HepG2 (cell line): ENCODE measurements around the gene C6orf136. TPM values are rescaled to one million over a fixed set of nuclear protein-coding genes. Genes with fewer than 3 reads are reported as not detected.

Experiments used
- CENPT ChIP-seq: sonication (generic); formaldehyde crosslinking; IDR thresholded peaks from 2 replicates; pipeline ENCODE4 v1.8.0; 2022; ENCODE audit warnings: low read depth, mild to moderate bottlenecking, moderate library complexity, missing genetic modification reagents
- FOXA3 ChIP-seq: IDR thresholded peaks from 2 replicates; pipeline ENCODE4 v1.6.1; 2016; ENCODE audit warnings: missing genetic modification reagents, missing compliant biosample characterization
- MXD4 ChIP-seq: IDR thresholded peaks from 2 replicates; pipeline ENCODE4 v1.6.1; 2016; ENCODE audit warnings: mild to moderate bottlenecking, missing biosample characterization, missing genetic modification reagents
- NAIF1 ChIP-seq: sonication (generic); formaldehyde crosslinking; IDR thresholded peaks from 2 replicates; pipeline ENCODE4 v1.5.0; 2020; ENCODE audit warnings: mild to moderate bottlenecking, missing genetic modification reagents, borderline replicate concordance
- PAF1 ChIP-seq: IDR thresholded peaks from 2 replicates; pipeline ENCODE4 v1.6.1; 2016; ENCODE audit warnings: missing genetic modification reagents, missing compliant biosample characterization
- PBX2 ChIP-seq: IDR thresholded peaks from 2 replicates; pipeline ENCODE4 v1.6.1; 2016; ENCODE audit warnings: control low read depth
- RBAK ChIP-seq: sonication (generic); formaldehyde crosslinking; IDR thresholded peaks from 2 replicates; pipeline ENCODE4 v1.5.1; 2020; ENCODE audit warnings: mild to moderate bottlenecking, missing genetic modification reagents
- SP5 ChIP-seq: IDR thresholded peaks from 2 replicates; pipeline ENCODE4 v1.6.1; 2016; ENCODE audit warnings: low read depth, borderline replicate concordance
- TFE3 ChIP-seq: IDR thresholded peaks from 2 replicates; pipeline ENCODE4 v1.6.1; 2016
- ZBTB43 ChIP-seq: sonication (generic); formaldehyde crosslinking; conservative IDR thresholded peaks from 2 replicates; pipeline ENCODE4 v1.4.0; 2020; ENCODE audit warnings: missing genetic modification reagents
- ZFP36L2 ChIP-seq: sonication (generic); formaldehyde crosslinking; IDR thresholded peaks from 2 replicates; pipeline ENCODE4 v1.4.0; 2020; ENCODE audit warnings: missing genetic modification reagents
- ZNF468 ChIP-seq: sonication (generic); formaldehyde crosslinking; IDR thresholded peaks from 2 replicates; pipeline ENCODE4 v1.8.0; 2022; ENCODE audit warnings: mild to moderate bottlenecking, moderate library complexity, missing genetic modification reagents
- ZNF609 ChIP-seq: sonication (generic); formaldehyde crosslinking; IDR thresholded peaks from 2 replicates; pipeline ENCODE4 v1.4.0; 2020; ENCODE audit warnings: mild to moderate bottlenecking, missing genetic modification reagents, borderline replicate concordance
- ZNF792 ChIP-seq: IDR thresholded peaks from 2 replicates; pipeline ENCODE4 v1.6.1; 2016
- ZSCAN30 ChIP-seq: sonication (generic); formaldehyde crosslinking; IDR thresholded peaks from 2 replicates; pipeline ENCODE4 v1.5.0; 2020; ENCODE audit warnings: mild to moderate bottlenecking, missing genetic modification reagents
- polyA plus RNA-seq, 8 experiments: library from polyadenylated mRNA; depleted of rRNA in 3 of 8; stranded (reverse) in 7 of 8; unstranded in 1 of 8; fragments of >200 nt; fragmentation: Illumina TruSeq in 4 of 8; extraction: Trizol in 4 of 8; gene quantifications; 2 replicates each; pipeline versions ENCODE4 v1.2.1 to v1.2.3, GENCODE V29; 2011 to 2016; ENCODE audit warnings: low read depth in 4 of 8, missing spikeins in 1 of 8, mixed read lengths in 1 of 8; ENCODE audit not compliant: insufficient read depth in 1 of 8
- total RNA-seq, 5 experiments: library from RNA; depleted of rRNA; stranded (reverse); fragments of >200 nt; fragmentation: Illumina TruSeq; extraction: Trizol; gene quantifications; 2 replicates each; pipeline ENCODE4 v1.2.3, GENCODE V29; 2016; ENCODE audit warnings: low read depth in 1 of 5

C6orf136 gene
- total and polyA plus RNA-seq, 2 of the 13 experiments (the other 11 are each of a cell fraction or from before 2014, with no cell fraction given) = 12.0 to 26.2 TPM

GRCh38 chr6:30647242-30648116 lies 546 bp downstream of the C6orf136 start (continued):
- TF ChIP-seq ZNF609 (CRISPR knock-in tag) (peak; percentile 77), ZNF468 (CRISPR knock-in tag) (no peak), ZSCAN30 (CRISPR knock-in tag) (0 out of 2 replicates have a peak, but pooled peaks have one; percentile 14), FOXA3 (CRISPR knock-in tag) (peak; percentile 33; the same call in 1 of the 2 replicates), SP5 (peak; percentile 56; the same call in 1 of the 2 replicates), ZFP36L2 (peak; percentile 17), RBAK (no peak), PAF1 (CRISPR knock-in tag) (no peak), TFE3 (no peak), NAIF1 (CRISPR knock-in tag) (no peak; the same call in 1 of the 2 replicates), CENPT (0 out of 2 replicates have a peak, but pooled peaks have one; percentile 37), MXD4 (CRISPR knock-in tag) (peak; percentile 92), ZNF792 (CRISPR knock-in tag) (peak; percentile 91), PBX2 (CRISPR knock-in tag) (no peak), ZBTB43 (CRISPR knock-in tag) (no peak; the same call in 1 of the 2 replicates)
